DMS79 (cell line): ENCODE data around the gene SMYD3.

ENCODE experiments used
- DNase-seq: peaks from one replicate; lab custom pipeline; 2025; lab: John Stamatoyannopoulos, UW

Gene SMYD3

DNA sequence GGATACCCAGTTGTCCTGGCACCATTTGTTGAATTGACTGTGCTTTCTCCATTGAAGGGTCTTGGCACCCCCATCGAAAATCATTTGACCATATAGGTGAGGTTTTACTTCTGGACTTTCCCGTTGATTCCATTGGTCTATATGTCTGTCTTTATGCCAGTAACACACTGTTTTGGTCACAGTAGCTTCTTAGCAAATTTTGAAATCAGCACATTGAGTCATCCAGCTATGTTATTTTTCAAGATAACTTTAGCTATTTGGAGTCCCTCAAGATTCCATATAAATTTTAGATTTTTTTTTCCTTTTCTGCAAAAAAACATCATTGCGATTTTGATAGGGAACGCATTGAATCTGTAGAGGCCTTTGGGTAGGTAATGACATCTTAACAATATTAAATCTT lies 235.6 kb downstream of the SMYD3 start:
- no peak for DNase-seq

DNA sequence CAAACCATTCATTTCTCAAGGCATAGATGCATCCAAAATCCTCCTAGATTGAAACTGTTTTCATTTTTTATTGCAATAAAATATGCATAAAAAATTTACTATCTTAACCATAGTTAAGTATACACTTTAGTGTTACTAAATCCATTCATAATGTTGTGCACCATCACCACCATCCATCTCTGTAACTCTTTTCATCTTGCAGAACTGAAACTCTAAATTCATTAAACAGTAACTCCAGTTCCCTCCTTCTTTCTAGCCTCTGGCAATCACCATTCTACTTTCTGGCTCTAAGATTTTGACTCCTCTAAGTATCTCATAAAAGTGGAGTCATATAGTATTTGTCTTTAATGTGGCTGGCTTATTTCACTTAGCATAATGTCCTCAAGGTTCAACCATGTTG lies 236.8 kb downstream of the SMYD3 start:
- DNase-seq, result no peak

DNA sequence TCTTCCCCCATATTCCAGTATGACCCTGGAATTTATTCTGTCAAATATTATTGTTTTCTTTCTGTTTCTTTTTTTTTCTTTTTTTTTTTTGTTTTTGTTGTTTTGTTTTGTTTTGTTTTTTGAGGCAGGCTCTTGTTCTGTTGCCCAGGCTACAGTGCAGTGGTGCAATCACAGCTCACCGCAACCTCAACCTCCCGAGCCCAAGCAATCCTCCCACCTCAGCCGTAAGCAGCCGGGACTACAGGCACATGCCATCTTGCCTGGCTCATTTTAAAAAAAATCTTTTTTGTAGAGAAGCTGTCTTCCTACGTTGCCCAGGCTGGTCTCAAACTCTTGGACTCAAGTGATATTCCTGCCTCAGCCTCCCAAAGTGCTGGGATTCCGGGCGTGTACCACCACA lies 237.6 kb downstream of the SMYD3 start:
- no peak for DNase-seq

DNA sequence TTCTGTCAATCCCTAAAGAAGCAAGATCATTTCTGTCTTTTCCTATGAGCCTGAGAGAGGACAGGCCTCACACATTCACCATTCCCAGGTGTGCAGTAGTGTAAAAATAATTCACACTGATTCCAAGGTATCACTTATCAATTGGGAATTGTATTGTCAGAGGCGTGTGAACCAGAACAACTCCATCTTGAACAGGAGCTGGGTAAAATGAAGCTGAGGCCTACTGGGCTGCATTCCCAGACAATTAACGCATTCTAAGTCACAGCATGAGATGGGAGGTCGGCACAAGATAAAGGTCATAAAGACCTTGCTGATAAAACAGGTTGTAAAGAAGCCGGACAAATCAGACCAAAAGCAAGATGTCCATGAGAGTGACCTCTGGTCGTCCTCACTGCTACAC lies 239.2 kb downstream of the SMYD3 start:
- DNase-seq, result no peak

DNA sequence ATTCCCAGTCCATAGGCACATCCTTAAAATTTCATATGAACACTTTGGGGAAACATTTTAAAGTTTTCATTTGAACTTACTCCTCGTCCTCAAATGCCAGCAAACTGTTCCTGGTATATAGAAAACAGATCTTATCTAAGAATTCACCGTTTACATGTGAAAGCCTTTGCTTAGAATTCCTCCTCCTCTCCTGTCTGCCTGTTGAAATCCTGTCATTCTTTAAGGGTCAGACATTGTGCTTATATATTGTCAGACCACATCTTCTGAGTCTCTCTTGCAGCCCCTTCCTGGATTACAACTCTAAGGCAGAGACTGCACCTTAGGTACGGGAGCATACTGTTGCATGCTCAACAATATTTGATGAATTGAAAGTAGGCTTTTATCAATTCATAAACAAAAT lies 239.7 kb downstream of the SMYD3 start:
- DNase-seq, result no peak

DNA sequence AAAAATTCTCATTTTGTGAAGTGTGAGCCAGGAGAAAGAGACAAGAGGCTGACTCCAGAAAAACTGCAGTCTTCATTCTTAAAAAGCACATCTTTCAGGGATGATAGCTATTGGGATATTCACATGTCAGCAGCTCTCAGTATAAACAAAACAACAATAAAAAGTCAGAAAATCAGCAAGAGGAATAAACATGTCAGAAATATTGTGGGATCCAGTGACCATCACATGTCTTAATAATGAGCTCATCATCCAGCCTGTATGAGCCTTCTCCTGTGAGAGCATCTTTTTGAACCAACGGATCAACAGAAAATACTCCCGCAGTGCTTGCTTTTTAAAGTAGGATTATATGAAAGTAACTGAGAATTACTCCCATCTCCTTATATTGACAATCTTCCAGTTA lies 241.6 kb downstream of the SMYD3 start:
- no peak for DNase-seq

DNA sequence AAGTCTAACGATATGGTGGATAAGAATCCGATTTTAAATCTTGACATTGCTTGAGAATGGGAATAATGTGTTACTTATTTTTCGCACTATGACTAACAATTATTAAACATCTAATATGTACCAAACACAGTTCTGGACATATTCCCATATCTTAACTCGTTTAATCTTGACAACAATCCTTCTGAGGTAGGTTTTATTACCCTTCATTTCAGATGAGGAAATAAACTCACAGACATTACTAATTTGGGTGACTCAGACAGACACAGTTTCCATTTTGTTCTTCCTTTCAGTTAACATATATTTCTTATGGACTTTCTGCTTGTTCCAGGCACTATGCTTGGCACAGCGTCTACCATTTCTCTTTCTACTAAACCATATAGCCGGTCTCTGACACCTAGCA lies 244.8 kb downstream of the SMYD3 start:
- DNase-seq, result no peak

DNA sequence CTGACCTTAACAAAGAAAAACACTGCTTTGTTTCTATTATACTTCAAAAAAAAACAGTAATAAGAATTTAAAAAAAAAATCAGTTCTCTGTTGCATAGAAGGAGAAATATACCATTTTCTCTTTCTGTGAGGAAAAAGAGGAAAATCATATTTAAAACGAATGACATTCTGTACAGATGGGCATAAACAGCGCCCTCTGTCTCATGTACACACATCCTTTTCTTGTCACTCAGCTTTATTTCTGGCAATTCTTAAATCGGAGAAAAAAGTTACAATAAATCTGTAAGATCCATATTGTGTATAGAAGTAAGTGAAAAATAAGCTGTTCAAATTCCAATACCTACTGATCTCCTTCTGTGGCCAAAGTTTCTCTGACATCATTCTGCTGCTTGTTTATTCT lies 245.4 kb downstream of the SMYD3 start:
- DNase-seq, result no peak

DNA sequence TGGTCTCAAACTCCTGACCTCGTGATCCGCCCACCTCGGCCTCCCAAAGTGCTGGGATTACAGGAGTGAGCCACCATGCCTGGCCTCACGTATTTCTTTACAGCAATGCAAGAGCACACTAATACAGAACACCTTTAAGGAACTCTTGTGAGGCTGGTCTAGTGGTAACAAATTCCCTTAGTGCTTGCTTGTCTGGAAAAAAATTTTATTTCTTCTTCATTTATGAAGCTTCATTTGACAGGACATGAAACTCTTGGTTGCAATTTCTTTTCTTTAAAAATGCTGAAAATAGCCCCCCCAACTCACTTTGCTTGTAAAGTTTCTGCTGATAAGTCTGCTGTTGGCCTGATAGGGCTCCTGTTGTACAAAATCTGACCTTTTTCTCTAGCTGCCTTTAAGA lies 248.8 kb downstream of the SMYD3 start:
- DNase-seq, result no peak

DNA sequence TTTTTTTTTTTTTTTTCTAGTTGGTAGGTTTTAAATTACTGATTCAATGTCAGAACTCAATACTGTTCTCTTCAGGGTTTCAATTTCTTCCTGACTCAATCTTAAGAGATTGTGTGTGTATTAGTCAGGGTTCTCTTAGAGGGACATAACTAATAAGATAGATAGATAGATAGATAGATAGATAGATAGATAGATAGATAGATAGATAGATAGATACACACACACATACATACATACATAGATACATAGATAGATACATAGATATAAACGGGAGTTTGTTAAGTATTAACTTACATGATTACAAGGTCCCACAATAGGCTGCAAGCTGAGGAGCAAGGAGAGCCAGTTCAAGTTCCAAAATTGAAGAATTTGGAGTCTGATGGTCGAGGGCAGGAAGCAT lies 251.3 kb downstream of the SMYD3 start:
- no peak for DNase-seq

DNA sequence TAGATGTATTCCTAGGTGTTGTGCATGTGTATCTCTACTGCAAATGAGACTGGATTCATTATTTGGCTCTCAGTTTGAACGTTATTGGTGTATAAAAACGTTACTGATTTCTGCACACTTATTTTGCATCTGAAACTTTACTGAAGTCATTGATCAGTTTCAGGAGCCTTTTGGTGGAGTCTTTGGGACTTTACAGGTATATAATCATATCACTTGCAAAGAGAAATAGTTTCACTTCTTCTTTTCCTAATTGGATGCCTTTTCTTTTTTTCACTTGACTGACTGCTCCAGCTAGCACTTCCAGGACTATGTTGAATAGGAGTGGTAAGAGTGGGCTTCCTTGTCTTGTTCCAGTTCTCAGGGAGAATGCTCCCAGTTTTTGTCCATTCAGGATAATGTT lies 252.2 kb downstream of the SMYD3 start:
- no peak for DNase-seq

DNA sequence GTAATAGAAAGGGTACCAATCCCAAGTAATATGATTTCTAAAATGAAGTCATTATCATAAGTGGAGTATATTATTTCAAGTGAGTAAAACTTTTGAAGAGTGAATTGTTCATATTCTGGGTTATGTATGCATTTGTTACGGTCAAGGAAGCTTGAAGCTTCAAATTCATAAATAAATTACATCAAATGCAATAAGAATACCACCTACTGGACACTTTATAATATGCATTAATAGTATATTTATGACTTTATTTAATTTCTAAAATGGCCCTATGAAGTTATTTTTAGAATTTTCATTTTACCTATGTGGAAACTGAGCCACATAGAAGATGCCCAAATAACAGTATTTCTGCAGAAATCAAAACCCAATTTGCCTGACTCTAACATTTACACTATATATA lies 260.6 kb downstream of the SMYD3 start:
- DNase-seq, result no peak

DNA sequence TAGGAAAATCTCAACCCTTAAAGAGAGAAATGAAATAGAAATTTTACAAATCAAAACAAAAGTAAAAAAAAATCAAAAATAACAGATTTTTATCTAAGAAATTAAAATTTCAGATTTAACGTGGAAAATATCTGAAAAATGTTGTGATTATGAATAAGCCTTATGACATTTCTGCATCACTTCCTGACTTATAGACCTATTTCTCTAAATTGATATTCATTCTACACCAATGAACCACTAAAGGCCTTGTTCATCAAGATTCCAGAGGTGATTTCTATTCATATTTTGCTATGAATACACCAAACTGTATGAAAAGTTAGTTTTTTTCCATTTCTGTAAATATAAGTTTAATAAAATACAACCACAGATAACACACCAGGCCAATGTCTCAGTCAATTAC lies 261.5 kb downstream of the SMYD3 start:
- DNase-seq, result no peak

DNA sequence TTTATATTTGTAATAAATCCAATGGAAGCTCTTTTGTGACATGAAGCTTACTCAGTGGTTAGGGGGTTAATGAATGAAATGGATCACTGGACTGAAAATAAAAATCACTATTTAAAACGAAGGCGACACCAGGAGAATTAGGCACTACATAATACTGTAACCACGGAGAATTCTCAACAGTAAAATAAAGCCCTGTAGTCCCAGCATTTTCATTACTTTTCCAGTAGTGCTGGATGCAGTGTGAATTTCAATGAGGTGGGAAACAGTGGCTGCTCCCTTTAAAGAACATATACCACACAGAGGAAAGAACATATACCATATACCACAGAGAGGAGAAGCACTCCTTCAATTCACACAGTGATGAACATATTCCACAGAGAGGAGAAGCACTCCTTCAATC lies 275.0 kb downstream of the SMYD3 start:
- no peak for DNase-seq

DNA sequence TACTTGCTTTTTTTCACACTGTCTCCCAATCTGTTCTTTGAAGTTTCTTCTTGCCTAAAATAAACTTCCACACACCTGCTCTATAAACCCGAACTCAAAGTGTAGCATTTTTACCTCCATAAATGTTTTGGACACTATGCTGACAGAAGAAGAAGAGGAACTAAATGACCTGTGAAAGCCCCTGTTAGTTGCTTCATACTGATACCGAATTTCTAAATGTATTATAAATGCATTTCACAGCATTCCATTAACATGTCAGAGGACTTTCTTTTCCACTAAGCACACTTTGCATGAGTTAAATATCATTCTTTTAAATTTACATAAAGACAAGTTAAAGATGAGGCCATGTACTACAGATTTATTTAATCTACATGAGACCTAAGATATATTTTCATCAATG lies 281.0 kb downstream of the SMYD3 start:
- DNase-seq, result no peak

DNA sequence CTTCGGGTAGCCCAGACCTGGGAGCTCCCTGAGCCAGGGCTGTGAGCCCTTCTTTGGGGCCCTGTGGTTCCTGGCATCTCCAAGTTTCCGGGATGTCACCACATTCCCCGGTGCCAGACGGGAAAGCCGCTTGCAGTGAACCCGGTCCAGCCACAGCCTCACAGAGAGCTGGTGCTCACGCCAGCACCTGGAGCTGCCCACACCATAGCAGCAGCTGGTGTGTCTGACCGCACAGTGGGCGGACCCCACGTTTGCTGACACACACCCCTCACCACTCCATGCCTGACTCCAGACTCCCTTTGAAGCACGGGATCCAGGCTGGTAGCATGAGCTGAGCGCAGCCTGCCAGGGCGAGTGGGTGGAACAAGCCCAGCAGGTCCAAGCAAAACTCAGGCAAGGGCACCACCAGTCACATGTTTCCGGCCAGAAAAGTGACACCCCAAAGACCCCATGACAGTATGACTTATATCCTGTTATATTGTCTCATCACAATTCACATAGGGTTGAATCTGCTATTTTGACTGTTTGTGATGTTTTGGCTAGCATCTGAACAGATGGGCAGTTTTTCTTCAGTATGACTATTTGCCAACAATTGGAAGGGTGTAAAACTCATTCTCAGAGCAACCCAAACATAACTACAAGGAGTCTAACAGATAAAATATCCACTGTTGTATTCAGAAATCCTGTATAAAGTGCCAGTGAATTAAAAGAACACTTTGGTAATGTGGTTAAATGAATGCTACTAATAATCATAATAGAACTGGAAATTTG lies 285.4 kb downstream of the SMYD3 start:
- DNase-seq, result no peak

DNA sequence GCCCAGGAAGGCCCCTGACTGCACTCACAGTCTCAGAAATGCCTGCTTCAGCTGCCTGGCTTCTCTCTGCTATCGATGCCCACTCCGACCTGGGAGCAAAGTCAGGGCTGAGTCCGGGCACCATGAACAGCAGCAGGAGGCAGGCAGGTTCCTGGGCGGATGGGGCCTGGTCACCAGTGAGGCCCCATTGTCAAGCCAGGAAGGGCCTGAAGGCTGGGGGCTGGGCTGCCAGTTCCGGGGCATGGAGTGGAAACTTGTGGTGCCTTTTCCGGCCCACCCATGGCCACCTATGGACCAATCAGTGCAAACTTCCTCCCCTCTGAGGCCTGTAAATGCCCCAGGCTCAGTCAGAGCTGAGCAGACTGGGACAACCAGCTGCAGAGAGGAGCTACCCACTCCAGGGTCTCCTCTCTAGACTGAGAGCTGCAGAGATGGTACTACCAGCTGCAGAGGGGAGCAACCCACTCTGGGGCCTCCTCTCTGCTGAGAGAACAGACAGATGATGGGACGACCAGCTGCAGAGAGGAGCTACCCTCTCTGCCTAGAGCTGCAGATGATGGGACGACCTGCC lies 286.5 kb downstream of the SMYD3 start:
- DNase-seq, result no peak

DNA sequence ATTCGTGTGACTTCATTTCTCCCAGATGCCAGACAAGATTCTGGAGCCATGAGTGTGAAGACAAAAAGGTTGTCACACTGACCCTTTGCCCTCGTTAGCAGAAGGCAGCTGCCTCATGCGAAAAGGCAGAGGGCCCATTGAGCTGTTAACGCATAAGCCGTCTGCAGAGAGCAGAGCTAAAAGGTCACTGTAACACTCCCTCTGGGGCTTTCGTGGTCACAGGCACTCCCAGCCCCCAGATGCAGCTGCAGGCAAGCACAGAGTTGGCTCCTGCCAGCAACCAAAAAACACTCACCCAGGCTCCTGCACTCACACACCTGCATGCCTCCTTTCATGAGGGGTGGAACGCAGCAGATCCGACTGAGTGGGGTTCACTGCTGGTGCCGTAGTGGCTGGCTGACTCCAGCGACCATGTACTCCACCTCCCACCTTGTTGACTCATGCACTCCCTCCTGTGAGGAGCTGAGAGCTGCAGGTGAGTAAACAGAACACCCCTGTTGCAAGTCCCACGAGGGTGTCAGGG lies 287.5 kb downstream of the SMYD3 start:
- peak; percentile 95 for DNase-seq

DNA sequence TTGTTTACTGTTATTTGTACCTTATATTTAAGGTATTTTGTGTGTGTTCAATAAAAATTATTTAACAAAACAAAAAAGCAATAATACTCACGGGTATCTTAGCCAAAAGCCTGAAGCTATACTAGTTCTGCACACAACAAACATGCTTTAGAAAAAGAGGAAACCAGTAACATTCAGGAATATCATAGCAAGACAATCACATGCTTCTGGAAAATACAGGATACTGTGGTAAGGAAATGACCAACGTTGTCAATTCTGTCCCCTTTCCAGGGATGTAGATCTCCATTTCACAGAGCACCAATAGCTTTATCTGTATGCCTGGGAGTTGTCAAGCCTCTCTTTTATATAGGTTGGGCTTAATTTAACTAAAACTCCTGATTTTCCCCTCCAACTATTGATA lies 288.4 kb downstream of the SMYD3 start:
- DNase-seq, result no peak

DNA sequence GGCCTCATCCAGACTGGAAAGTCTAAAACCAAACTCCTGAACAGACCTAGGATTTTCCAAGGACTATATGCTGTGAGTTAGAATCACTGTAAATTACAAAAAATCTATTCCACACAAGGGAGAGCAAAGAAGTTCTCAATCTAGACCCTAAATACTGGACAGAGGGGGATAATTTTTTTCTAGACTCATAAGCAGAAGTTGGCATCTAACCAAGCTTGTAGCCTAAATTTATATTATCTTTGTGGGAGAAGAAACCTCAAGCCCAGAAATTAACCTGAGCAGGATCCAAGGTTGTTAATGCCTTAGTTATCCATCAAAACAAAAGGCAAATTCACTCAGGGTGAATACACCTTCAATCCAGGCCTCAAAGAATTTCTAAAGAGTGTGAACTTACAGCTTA lies 290.2 kb downstream of the SMYD3 start:
- DNase-seq, result no peak

DNA sequence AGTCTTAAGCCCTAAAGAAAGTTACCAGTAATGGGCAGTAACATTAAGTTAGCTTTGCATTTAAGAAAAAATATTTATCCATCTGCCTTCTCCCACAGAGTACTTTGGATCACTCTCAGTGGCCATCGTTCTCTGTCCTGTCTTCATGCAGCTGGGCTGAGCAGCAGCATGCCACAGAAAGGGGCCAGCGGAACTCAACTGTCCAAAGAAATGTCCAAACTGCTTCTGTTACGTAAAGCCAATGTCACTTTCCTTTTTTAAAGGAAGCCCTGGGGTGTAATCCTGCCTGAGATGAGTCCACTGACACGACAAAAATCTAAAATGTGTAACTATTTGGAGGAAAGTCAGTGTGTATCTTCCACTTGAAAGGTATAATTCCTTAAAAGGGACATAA lies 291.6 kb downstream of the SMYD3 start:
- no peak for DNase-seq

DNA sequence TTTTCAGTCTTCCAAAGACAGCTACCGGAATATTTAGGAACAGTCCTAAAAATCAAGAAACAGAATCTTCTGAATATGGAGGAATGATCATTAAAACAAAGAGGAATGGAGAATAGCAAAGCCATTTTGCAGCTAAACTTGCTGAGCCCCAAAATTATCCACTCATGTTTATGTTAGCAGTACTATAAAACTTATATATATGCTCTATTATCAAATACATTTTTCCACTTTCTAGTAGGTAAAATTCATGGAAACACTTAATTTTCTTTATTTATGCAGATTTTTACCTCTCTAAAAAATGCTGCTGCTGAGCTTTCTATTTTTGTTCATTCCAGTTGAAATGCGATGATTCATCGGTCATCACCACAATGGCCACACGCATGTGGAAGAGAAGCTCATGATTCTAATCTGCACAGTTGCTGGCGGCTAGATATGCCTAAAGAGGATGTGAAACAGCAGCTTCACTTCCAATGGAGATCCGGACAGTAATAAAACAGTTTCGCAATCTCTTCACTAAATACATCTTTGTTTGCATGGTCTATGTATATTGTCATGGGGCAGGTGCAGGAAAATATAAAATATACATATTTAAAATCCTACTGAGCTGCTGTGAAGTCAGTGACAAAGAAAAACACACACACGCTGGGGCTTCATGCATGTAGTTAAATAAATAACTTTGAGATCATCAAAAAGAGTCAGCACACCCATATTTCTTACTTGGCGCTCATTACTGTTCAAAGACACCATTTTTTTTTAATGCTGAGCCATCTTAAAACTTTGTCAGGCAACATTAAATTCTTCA lies 292.2 kb downstream of the SMYD3 start:
- DNase-seq, result no peak

DNA sequence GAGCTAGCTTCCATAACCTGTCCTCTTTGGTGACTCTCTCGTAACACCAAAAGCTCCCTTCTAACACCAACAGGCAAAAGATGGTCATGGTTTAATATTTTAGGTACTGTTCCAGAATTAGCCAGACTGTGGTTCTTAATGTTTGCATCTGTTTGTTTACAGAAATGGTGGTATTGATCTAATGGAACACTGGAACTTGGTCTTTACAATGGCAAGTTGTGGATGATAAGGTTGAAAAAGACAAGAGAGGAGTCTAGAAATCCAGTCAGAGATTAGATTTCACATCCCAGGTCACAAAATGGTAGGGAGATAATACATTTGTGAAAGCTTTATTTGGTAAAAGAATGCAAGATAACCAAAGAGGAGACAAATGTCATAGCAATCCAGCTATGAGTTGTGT lies 293.1 kb downstream of the SMYD3 start:
- DNase-seq, result no peak
